ENCODE measurements around the gene ZNF334. TPM values are rescaled to one million over a fixed set of nuclear protein-coding genes. Genes with fewer than 3 reads are reported as not detected.

Gene ZNF334
- total RNA-seq, 1 experiment from 2014 or later: not detected

DNA sequence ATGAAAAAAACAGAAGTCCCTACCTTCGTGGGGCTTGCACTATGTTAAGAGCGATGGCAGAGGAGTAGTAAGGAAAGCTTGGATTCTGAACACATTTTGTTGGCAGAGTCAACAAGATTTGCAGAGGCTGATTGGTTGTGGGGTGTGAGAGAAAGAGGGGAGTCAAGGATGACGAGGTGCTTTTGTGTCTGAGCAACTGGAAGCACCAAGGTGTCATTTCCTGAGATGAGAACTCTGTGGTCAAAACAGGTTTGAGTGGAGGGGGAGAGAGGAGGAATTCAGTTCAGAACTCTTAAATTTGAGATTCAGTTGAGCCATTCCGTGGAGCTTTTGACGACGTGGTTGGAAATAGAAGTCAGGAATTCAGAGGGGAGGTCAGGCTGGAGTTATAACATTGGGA, 33.6 kb upstream of the ZNF334 start:
- Mint-ChIP-seq H3K27ac (ENCODE audit: low read depth, unreplicated experiment) (no peak overlapping the region), H3K4me1 (ENCODE audit: insufficient read depth, unreplicated experiment) (no peaks in the 10 kb centered on the region), H3K9me3 (ENCODE audit: unreplicated experiment) (no peaks in the 10 kb centered on the region), H3K27me3 (ENCODE audit: insufficient read depth, unreplicated experiment) (peaks cover 11% of the 10 kb centered on the region), H3K4me3 (ENCODE audit: unreplicated experiment) (no peak overlapping the region), H3K36me3 (ENCODE audit: insufficient read depth, unreplicated experiment) (no peaks in the 10 kb centered on the region)
- ChIA-PET CTCF (no interaction called here), POLR2A (no interaction called here)
- no peak for DNase-seq (ENCODE audit: unreplicated experiment)
- no TSS peak for BruUV-seq (replicated peaks)
- TF ChIP-seq, protein P1, sequence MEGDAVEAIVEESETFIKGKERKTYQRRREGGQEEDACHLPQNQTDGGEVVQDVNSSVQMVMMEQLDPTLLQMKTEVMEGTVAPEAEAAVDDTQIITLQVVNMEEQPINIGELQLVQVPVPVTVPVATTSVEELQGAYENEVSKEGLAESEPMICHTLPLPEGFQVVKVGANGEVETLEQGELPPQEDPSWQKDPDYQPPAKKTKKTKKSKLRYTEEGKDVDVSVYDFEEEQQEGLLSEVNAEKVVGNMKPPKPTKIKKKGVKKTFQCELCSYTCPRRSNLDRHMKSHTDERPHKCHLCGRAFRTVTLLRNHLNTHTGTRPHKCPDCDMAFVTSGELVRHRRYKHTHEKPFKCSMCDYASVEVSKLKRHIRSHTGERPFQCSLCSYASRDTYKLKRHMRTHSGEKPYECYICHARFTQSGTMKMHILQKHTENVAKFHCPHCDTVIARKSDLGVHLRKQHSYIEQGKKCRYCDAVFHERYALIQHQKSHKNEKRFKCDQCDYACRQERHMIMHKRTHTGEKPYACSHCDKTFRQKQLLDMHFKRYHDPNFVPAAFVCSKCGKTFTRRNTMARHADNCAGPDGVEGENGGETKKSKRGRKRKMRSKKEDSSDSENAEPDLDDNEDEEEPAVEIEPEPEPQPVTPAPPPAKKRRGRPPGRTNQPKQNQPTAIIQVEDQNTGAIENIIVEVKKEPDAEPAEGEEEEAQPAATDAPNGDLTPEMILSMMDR (IDR thresholded peaks at IDR 0.05; ENCODE audit: unreplicated experiment): no peak
- intact Hi-C loops (cut with micrococcal nuclease): no loop called here

DNA sequence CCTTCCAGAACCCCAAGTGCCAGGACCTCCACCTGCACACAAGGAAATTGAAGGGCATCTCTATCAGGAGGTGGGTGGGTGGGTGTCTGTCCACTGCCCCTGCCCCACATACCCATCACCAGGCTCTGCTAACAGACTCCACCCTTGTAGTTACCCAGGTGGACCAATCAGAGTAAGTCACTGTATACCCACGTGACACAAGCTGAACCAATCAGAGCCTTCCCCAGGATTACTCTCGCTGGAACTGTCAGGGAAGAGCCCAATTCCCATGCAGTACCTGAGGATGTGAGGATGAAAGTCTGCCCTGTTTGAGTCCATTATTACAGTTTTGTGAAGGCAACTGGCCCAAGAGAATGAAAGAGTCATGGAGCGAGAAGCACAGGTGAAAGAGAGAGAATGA, 32.9 kb upstream of the ZNF334 start:
- no peak overlapping the region for H3K27ac Mint-ChIP-seq (ENCODE audit: low read depth, unreplicated experiment)
- no peak overlapping the region for H3K4me3 Mint-ChIP-seq (ENCODE audit: unreplicated experiment)
- ChIA-PET POLR2A (interaction anchor here (0.6 kb wide), 1 partner anchor 13 kb away, joined by 3 read pairs; no protein-coding TSS in a partner anchor), CTCF (no interaction called here)
- DNase-seq (ENCODE audit: unreplicated experiment): no peak
- intact Hi-C loops (cut with micrococcal nuclease): no loop called here
- TF ChIP-seq, protein P1 (IDR thresholded peaks at IDR 0.05; ENCODE audit: unreplicated experiment): no peak
- no peaks in the 10 kb centered on the region for H3K4me1 Mint-ChIP-seq (ENCODE audit: insufficient read depth, unreplicated experiment)
- H3K27me3 Mint-ChIP-seq (ENCODE audit: insufficient read depth, unreplicated experiment): peaks cover 11% of the 10 kb centered on the region
- H3K9me3 Mint-ChIP-seq (ENCODE audit: unreplicated experiment): no peaks in the 10 kb centered on the region
- H3K36me3 Mint-ChIP-seq (ENCODE audit: insufficient read depth, unreplicated experiment): no peaks in the 10 kb centered on the region
- BruUV-seq (replicated peaks): no TSS peak

DNA sequence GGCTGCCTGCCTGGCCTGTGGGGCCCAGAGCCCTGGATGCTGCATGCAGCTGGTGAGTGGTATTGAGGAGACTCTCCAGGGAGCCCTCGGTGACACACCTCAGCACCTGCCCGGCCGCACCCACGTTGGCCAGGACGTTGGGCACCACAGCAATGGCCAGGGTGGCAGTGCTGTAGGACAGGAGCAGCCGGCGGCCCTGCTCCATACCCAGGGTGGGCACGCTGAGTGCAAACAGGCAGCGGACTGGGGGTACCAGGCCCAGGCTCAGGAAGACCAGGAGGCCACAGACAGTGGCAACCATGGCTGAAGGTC, 32.4 kb upstream of the ZNF334 start:
- Mint-ChIP-seq H3K27me3 (ENCODE audit: insufficient read depth, unreplicated experiment) (peaks cover 11% of the 10 kb centered on the region), H3K36me3 (ENCODE audit: insufficient read depth, unreplicated experiment) (no peaks in the 10 kb centered on the region), H3K4me1 (ENCODE audit: insufficient read depth, unreplicated experiment) (no peaks in the 10 kb centered on the region), H3K9me3 (ENCODE audit: unreplicated experiment) (no peaks in the 10 kb centered on the region), H3K27ac (ENCODE audit: low read depth, unreplicated experiment) (no peak overlapping the region), H3K4me3 (ENCODE audit: unreplicated experiment) (no peak overlapping the region)
- intact Hi-C loops (cut with micrococcal nuclease): no loop called here
- CTCF ChIA-PET: no interaction called here
- BruUV-seq (replicated peaks): no TSS peak
- no peak for DNase-seq (ENCODE audit: unreplicated experiment)
- TF ChIP-seq, protein P1 (IDR thresholded peaks at IDR 0.05; ENCODE audit: unreplicated experiment): no peak
- POLR2A ChIA-PET: interaction anchor here (0.6 kb wide), 1 partner anchor 13 kb away, joined by 3 read pairs; no protein-coding TSS in a partner anchor

DNA sequence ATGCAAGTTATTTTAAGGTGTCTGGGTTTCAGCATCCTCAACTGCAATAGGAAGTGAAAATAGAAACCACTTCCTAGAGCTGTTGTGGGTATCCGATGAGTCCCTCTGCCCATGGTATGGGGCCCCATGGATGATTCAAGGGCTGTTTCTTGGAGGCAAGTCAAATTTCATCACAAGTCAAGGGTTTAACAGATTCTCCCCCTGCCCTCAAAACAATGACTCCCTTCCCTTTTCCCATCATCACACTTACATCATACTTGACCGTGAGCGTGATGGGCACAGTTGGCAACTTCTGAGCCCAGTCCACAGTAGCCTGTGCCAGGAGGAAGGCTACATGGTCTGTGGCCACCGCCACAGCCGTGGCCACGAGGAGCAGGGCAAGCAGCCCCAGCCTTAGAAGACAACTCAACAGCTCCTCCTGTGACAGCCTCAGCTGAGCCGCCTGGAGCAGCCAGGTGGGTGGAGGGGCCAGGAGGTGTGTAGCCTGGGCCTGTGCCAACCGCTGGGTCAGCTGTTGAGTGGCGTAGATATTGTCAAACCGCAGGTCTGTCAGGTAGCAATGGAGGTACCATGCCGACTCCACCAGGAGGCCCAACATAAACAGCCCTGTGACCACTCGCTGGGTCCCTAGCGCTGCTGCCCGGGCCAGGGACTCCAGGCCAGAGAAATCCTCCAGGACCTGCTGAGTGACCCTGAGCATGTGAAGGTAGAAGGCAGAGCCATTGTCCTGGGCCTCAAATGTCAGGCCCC, 31.9 kb upstream of the ZNF334 start:
- Mint-ChIP-seq H3K4me1 (ENCODE audit: insufficient read depth, unreplicated experiment) (no peaks in the 10 kb centered on the region), H3K36me3 (ENCODE audit: insufficient read depth, unreplicated experiment) (no peaks in the 10 kb centered on the region), H3K27me3 (ENCODE audit: insufficient read depth, unreplicated experiment) (peaks cover 11% of the 10 kb centered on the region), H3K4me3 (ENCODE audit: unreplicated experiment) (no peak overlapping the region), H3K9me3 (ENCODE audit: unreplicated experiment) (no peaks in the 10 kb centered on the region), H3K27ac (ENCODE audit: low read depth, unreplicated experiment) (no peak overlapping the region)
- POLR2A ChIA-PET: interaction anchor here (0.6 kb wide), 1 partner anchor 12 kb away, joined by 3 read pairs; no protein-coding TSS in a partner anchor
- TF ChIP-seq, protein P1 (IDR thresholded peaks at IDR 0.05; ENCODE audit: unreplicated experiment): no peak
- CTCF ChIA-PET: interaction anchor here (0.6 to 1.7 kb wide), 3 partner anchors 16 to 135 kb away, joined by 3 to 8 read pairs (median 5); no protein-coding TSS in a partner anchor
- BruUV-seq (replicated peaks): no TSS peak
- DNase-seq (ENCODE audit: unreplicated experiment): peak; percentile 6
- intact Hi-C loops (cut with micrococcal nuclease): no loop called here
